GM23338 (cell line): ENCODE results near the gene ISOC2. TPM values are rescaled to one million over a fixed set of nuclear protein-coding genes. Genes with fewer than 3 reads are reported as not detected.

ENCODE experiments used
- ATAC-seq: fragments of 200-7000 bp; cut with Tn5 transposase; 3 replicates; pipeline ENCODE4 v1.9.1; 2020
- DNase-seq: peaks from one replicate; pipeline ENCODE4 v3.0.0-alpha.2; 2015; ENCODE audit warnings: low spot score
- H2AFZ ChIP-seq: fragments of 200-600 bp; sonication (generic); 2 replicates; pipeline ENCODE4 v1.8.0; 2016; ENCODE audit warnings: antibody characterized with exemption, mild to moderate bottlenecking, moderate library complexity
- H3F3A ChIP-seq: fragments of 200-600 bp; sonication (generic); replicated peaks from 2 replicates; pipeline ENCODE4 v1.8.0; 2017; ENCODE audit warnings: antibody characterized with exemption, mixed run types, low read depth
- H3K27ac ChIP-seq: fragments of 200-600 bp; sonication (generic); 2 replicates; pipeline ENCODE4 v1.6.1; 2016; ENCODE audit warnings: low read depth
- H3K27me3 ChIP-seq: fragments of 200-600 bp; sonication (generic); 2 replicates; pipeline ENCODE4 v1.8.0; 2016; ENCODE audit warnings: mild to moderate bottlenecking, mixed run types, moderate library complexity; ENCODE audit not compliant: insufficient read depth
- H3K36me3 ChIP-seq: fragments of 200-600 bp; sonication (generic); 2 replicates; pipeline ENCODE4 v1.8.0; 2016; ENCODE audit warnings: mild to moderate bottlenecking; ENCODE audit not compliant: insufficient read depth
- H3K4me1 ChIP-seq: fragments of 200-600 bp; sonication (generic); 2 replicates; pipeline ENCODE4 v1.8.0; 2016; ENCODE audit warnings: mild to moderate bottlenecking, moderate library complexity; ENCODE audit not compliant: insufficient read depth
- H3K4me2 ChIP-seq: fragments of 200-600 bp; sonication (generic); 2 replicates; pipeline ENCODE4 v1.7.1; 2017; ENCODE audit warnings: mixed run types
- H3K4me3 ChIP-seq: fragments of 200-600 bp; sonication (generic); 2 replicates; pipeline ENCODE4 v1.6.1; 2016; ENCODE audit warnings: mixed run types
- H3K79me2 ChIP-seq: fragments of 200-600 bp; sonication (generic); replicated peaks from 2 replicates; pipeline ENCODE4 v1.8.0; 2017; ENCODE audit warnings: mild to moderate bottlenecking; ENCODE audit not compliant: insufficient read depth
- H3K9me2 ChIP-seq: fragments of 200-600 bp; sonication (generic); 2 replicates; pipeline ENCODE4 v1.8.0; 2017; ENCODE audit not compliant: insufficient read depth
- H4K20me1 ChIP-seq: fragments of 200-600 bp; sonication (generic); replicated peaks from 2 replicates; pipeline ENCODE4 v1.8.0; 2017; ENCODE audit warnings: mild to moderate bottlenecking; ENCODE audit not compliant: insufficient read depth
- H3K27ac Mint-ChIP-seq: 2 replicates; pipeline ENCODE4 v1.8.0; 2020; ENCODE audit warnings: inconsistent platforms, mild to moderate bottlenecking, moderate library complexity, mixed read lengths
- H3K27me3 Mint-ChIP-seq: 3 replicates; pipeline ENCODE4 v1.8.0; 2022; ENCODE audit warnings: low read depth, mild to moderate bottlenecking, moderate library complexity, mixed read lengths, inconsistent platforms; ENCODE audit not compliant: insufficient read depth, poor library complexity
- H3K36me3 Mint-ChIP-seq: 3 replicates; pipeline ENCODE4 v1.8.0; 2021; ENCODE audit warnings: low read depth, mild to moderate bottlenecking, inconsistent platforms, moderate library complexity, mixed read lengths
- H3K4me1 Mint-ChIP-seq: 3 replicates; pipeline ENCODE4 v1.8.0; 2020; ENCODE audit warnings: mild to moderate bottlenecking, inconsistent platforms, mixed read lengths
- H3K4me3 Mint-ChIP-seq: 3 replicates; pipeline ENCODE4 v1.8.0; 2021; ENCODE audit warnings: moderate library complexity, mild to moderate bottlenecking, inconsistent platforms, mixed read lengths
- H3K9me3 Mint-ChIP-seq: 3 replicates; pipeline ENCODE4 v1.8.0; 2020; ENCODE audit warnings: moderate library complexity, mild to moderate bottlenecking, inconsistent platforms, mixed read lengths
- CREB1 ChIP-seq: fragments of 250-450 bp; sonication (Bioruptor Pico); IDR thresholded peaks from 2 replicates; pipeline ENCODE4 v1.5.0; 2020; ENCODE audit warnings: low read depth, mild to moderate bottlenecking, moderate library complexity
- CTCF ChIP-seq, 2 experiments: fragments of 200-600 bp in 1 of 2; sonication (generic) in 1 of 2; conservative IDR thresholded peaks; 2 replicates each; pipeline versions ENCODE4 v1.5.1 to v1.6.1; 2016 to 2017; ENCODE audit warnings: antibody characterized with exemption in 2 of 2, low read depth in 2 of 2, mild to moderate bottlenecking in 2 of 2, moderate library complexity in 1 of 2
- ETS1 ChIP-seq: IDR thresholded peaks from 2 replicates; pipeline ENCODE4 v1.6.1; 2016; ENCODE audit warnings: antibody characterized with exemption
- EZH2phosphoT487 ChIP-seq: fragments of 200-600 bp; sonication (generic); IDR thresholded peaks from one replicate; pipeline ENCODE4 v1.8.1; 2018; ENCODE audit warnings: antibody characterized with exemption; ENCODE audit not compliant: unreplicated experiment
- JUNB ChIP-seq: IDR thresholded peaks from one replicate; pipeline ENCODE4 v1.6.1; 2016; ENCODE audit warnings: antibody characterized with exemption; ENCODE audit not compliant: unreplicated experiment
- NANOG ChIP-seq: IDR thresholded peaks from 2 replicates; pipeline ENCODE4 v1.6.1; 2016; ENCODE audit warnings: antibody characterized with exemption, borderline replicate concordance
- POLR2AphosphoS5 ChIP-seq: IDR thresholded peaks from 2 replicates; pipeline ENCODE4 v1.6.1; 2016; ENCODE audit warnings: antibody characterized with exemption, low read depth
- REST ChIP-seq: IDR thresholded peaks from one replicate; pipeline ENCODE4 v1.6.1; 2018; ENCODE audit warnings: antibody characterized with exemption; ENCODE audit not compliant: unreplicated experiment
- STAT1 ChIP-seq: IDR thresholded peaks from one replicate; pipeline ENCODE4 v1.6.1; 2016; ENCODE audit warnings: antibody characterized with exemption; ENCODE audit not compliant: unreplicated experiment
- ZNF114 ChIP-seq: fragments of 250-450 bp; sonication (Bioruptor Pico); IDR thresholded peaks from 2 replicates; pipeline ENCODE4 v1.5.0; 2020; ENCODE audit warnings: mild to moderate bottlenecking, moderate library complexity
- ZNF331 ChIP-seq: fragments of 250-450 bp; sonication (Bioruptor Pico); IDR thresholded peaks from 2 replicates; pipeline ENCODE4 v1.5.0; 2020; ENCODE audit warnings: low read depth, mild to moderate bottlenecking, moderate library complexity
- ZNF462 ChIP-seq: fragments of 250-450 bp; sonication (Bioruptor Pico); IDR thresholded peaks from 2 replicates; pipeline ENCODE4 v1.5.0; 2020; ENCODE audit warnings: mild to moderate bottlenecking, moderate library complexity
- polyA plus RNA-seq: library from polyadenylated mRNA; unstranded; fragments of >200 nt; fragmentation: Nextera tagmentation; extraction: Ambion mirVana; gene quantifications from 2 replicates; pipeline ENCODE4 v1.2.1, GENCODE V29; 2016
- total RNA-seq: library from RNA; depleted of rRNA; stranded (reverse); fragments of >200 nt; shearing (Covaris generic); gene quantifications from 2 replicates; pipeline ENCODE4 v1.2.3, GENCODE V29; 2014

The ISOC2 gene
- total and polyA plus RNA-seq, 2 experiments from 2014 or later = 62.6 to 85.2 TPM

GRCh38 chr19:55504252-55504603 is 42.8 kb upstream of the ISOC2 start:
- Mint-ChIP-seq H3K27ac (no peak overlapping the region), H3K4me3 (no peak overlapping the region; the same call in 2 of the 3 replicates), H3K27me3 (peaks cover 41% of the 10 kb centered on the region), H3K36me3 (peaks cover 15% of the 10 kb centered on the region), H3K9me3 (peaks cover 21% of the 10 kb centered on the region), H3K4me1 (no peaks in the 10 kb centered on the region)
- Histone ChIP-seq H3F3A (no peaks in the 10 kb centered on the region), H3K4me1 (no peaks in the 10 kb centered on the region), H3K4me2 (0 out of 2 replicates have a peak overlapping the region, but pooled peaks have one; percentile 37), H3K79me2 (no peaks in the 10 kb centered on the region), H3K4me3 (peak overlapping the region; percentile 24; the same call in 1 of the 2 replicates), H3K27ac (no peak overlapping the region), H3K9me2 (no peaks in the 10 kb centered on the region), H4K20me1 (no peaks in the 10 kb centered on the region), H3K36me3 (no peaks in the 10 kb centered on the region), H2AFZ (no peak overlapping the region), H3K27me3 (peaks cover 32% of the 10 kb centered on the region)
- no peak for TF ChIP-seq ZNF114 (CRISPR knock-in tag)
- no peak for TF ChIP-seq JUNB
- TF ChIP-seq NANOG = no peak
- no peak for TF ChIP-seq ETS1
- TF ChIP-seq EZH2phosphoT487 = no peak
- TF ChIP-seq CTCF (conservative IDR thresholded peaks at IDR 0.05; ENCODE audit: low read depth in 2 of 2) = no peak
- no peak for TF ChIP-seq REST
- TF ChIP-seq ZNF331 = no peak
- TF ChIP-seq CREB1 (CRISPR knock-in tag) = no peak
- no peak for TF ChIP-seq STAT1
- no peak for TF ChIP-seq ZNF462 (CRISPR knock-in tag)
- TF ChIP-seq POLR2AphosphoS5 = no peak
- no peak for DNase-seq
- ATAC-seq = no peak
